H1 (cell line): ENCODE measurements around the gene GNRHR. TPM values are rescaled to one million over a fixed set of nuclear protein-coding genes. Genes with fewer than 3 reads are reported as not detected.

ENCODE experiments used
- JUN ChIP-seq: IDR thresholded peaks from 2 replicates; pipeline ENCODE4 v1.6.1; 2011; ENCODE audit warnings: low read depth, mild to moderate bottlenecking, improper control_type of control experiment, low read length
- MAX ChIP-seq: IDR thresholded peaks from 2 replicates; pipeline ENCODE4 v1.6.1; 2012; ENCODE audit warnings: inconsistent platforms
- polyA plus RNA-seq, 7 experiments: library from polyadenylated mRNA; depleted of rRNA in 3 of 7; stranded (reverse) in 5 of 7; unstranded in 2 of 7; fragments of >200 nt in 5 of 7; fragments of 200-250 nt in 2 of 7; gene quantifications; 1 replicate in 5 of 7; 2 replicates in 1 of 7; 4 replicates in 1 of 7; pipeline versions ENCODE4 v1.2.1 to v1.2.3, GENCODE V29; 2011 to 2013; ENCODE audit warnings: missing spikeins in 2 of 7, mixed read lengths in 2 of 7
- total RNA-seq: library from RNA; stranded (reverse); fragmentation: NEBNext Ultra II Directional; extraction: Animal tissue kit (Norgen Biotek cat#: 25700); gene quantifications from 2 replicates; pipeline ENCODE4 v1.2.1, GENCODE V29; 2021

The GNRHR gene
- total and polyA plus RNA-seq, 2 of the 8 experiments (the other 6 are each of a cell fraction or from before 2014, with no cell fraction given), result not detected

- TF ChIP-seq MAX (0 out of 2 replicates have a peak, but pooled peaks have one; percentile 19), JUN (0 out of 2 replicates have a peak, but pooled peaks have one; percentile 37)
These were observed 30.2 kb downstream of the GNRHR start (continued) for GRCh38 chr4:67723949-67724348.
